IMR-90 (cell line): Measurements from ENCODE around the gene CADM2. TPM values are rescaled to one million over a fixed set of nuclear protein-coding genes. Genes with fewer than 3 reads are reported as not detected.

Source experiments
- ATAC-seq: fragments of 200-7000 bp; cut with Tn5 transposase; 2 replicates; pipeline ENCODE4 v1.9.1; 2020; ENCODE audit warnings: low read depth, mild to moderate bottlenecking, moderate library complexity
- BruUV-seq: library from RNA; stranded (reverse); fragments of 400-500 nt; replicated peaks from 2 replicates; lab custom pipeline; 2021; lab: Mats Ljungman, UMichigan
- CTCF ChIA-PET: fragments of 300-600 bp; formaldehyde crosslinking; extraction: SDS; loops from one replicate; lab custom pipeline; 2021; ENCODE audit warnings: antibody characterized with exemption; lab: Yijun Ruan, JAX
- POLR2A ChIA-PET: fragments of 300-600 bp; sonication (Branson Sonifier 250); formaldehyde crosslinking; loops from one replicate; lab custom pipeline; 2022; ENCODE audit warnings: antibody characterized with exemption; ENCODE audit not compliant: unreplicated experiment; lab: Charles Lee
- DNase-seq: peaks from one replicate; pipeline ENCODE4 v3.0.0; 2013
- H2AFZ ChIP-seq: replicated peaks from 2 replicates; pipeline ENCODE3; 2013; ENCODE audit warnings: low read length, mild to moderate bottlenecking; ENCODE audit not compliant: poor library complexity
- H2AK5ac ChIP-seq: 2 replicates; pipeline ENCODE4 v1.6.1; 2013; ENCODE audit warnings: low read depth, low read length, inconsistent platforms
- H2AK9ac ChIP-seq: replicated peaks from 2 replicates; pipeline ENCODE3; 2013; ENCODE audit warnings: mild to moderate bottlenecking, low read depth, low read length, moderate library complexity; ENCODE audit not compliant: poor library complexity
- H2BK120ac ChIP-seq: 2 replicates; pipeline ENCODE4 v1.6.1; 2013; ENCODE audit warnings: low read depth, low read length, inconsistent platforms
- H2BK15ac ChIP-seq: 3 replicates; pipeline ENCODE4 v1.6.1; 2013; ENCODE audit warnings: low read depth, low read length, inconsistent platforms
- H2BK20ac ChIP-seq: 2 replicates; pipeline ENCODE4 v1.6.1; 2013; ENCODE audit warnings: low read depth, mild to moderate bottlenecking, inconsistent platforms, low read length, moderate library complexity
- H2BK5ac ChIP-seq: 2 replicates; pipeline ENCODE4 v1.6.1; 2013; ENCODE audit warnings: mild to moderate bottlenecking, low read depth, low read length, inconsistent platforms; ENCODE audit not compliant: poor library complexity, severe bottlenecking
- H3K14ac ChIP-seq: replicated peaks from 2 replicates; pipeline ENCODE4 v1.6.1; 2013; ENCODE audit warnings: low read depth, low read length, inconsistent platforms
- H3K18ac ChIP-seq: 2 replicates; pipeline ENCODE4 v1.6.1; 2013; ENCODE audit warnings: low read depth, low read length, control low read depth
- H3K23ac ChIP-seq: 2 replicates; pipeline ENCODE4 v1.6.1; 2013; ENCODE audit warnings: low read depth, low read length, inconsistent platforms
- H3K27ac ChIP-seq: 2 replicates; pipeline ENCODE4 v1.5.1; 2013; ENCODE audit warnings: mild to moderate bottlenecking, control low read depth, low read length; ENCODE audit not compliant: insufficient read depth
- H3K27me3 ChIP-seq: 2 replicates; pipeline ENCODE4 v1.6.1; 2013; ENCODE audit warnings: low read length; ENCODE audit not compliant: control insufficient read depth, insufficient read depth
- H3K36me3 ChIP-seq: 2 replicates; pipeline ENCODE4 v1.6.1; 2013; ENCODE audit warnings: low read length, mixed read lengths; ENCODE audit not compliant: control insufficient read depth, insufficient read depth
- H3K4ac ChIP-seq: 2 replicates; pipeline ENCODE4 v1.6.1; 2013; ENCODE audit warnings: low read depth, low read length, inconsistent platforms
- H3K4me1 ChIP-seq: 2 replicates; pipeline ENCODE4 v1.6.1; 2013; ENCODE audit warnings: low read length, mixed read lengths; ENCODE audit not compliant: control insufficient read depth, insufficient read depth
- H3K4me2 ChIP-seq: 2 replicates; pipeline ENCODE4 v1.6.1; 2013; ENCODE audit warnings: low read depth, mild to moderate bottlenecking, control low read depth, low read length, moderate library complexity
- H3K4me3 ChIP-seq: 2 replicates; pipeline ENCODE4 v1.5.1; 2013; ENCODE audit warnings: low read depth, mild to moderate bottlenecking, control low read depth, low read length, moderate library complexity; ENCODE audit not compliant: insufficient read depth
- H3K56ac ChIP-seq: 2 replicates; pipeline ENCODE4 v1.6.1; 2013; ENCODE audit warnings: low read length, inconsistent platforms; ENCODE audit not compliant: insufficient read depth; ENCODE audit errors: extremely low read depth
- H3K79me1 ChIP-seq, 2 experiments: 2 replicates each; pipeline ENCODE4 v1.6.1; 2013; ENCODE audit warnings: low read length in 2 of 2, inconsistent platforms in 1 of 2, low read depth in 1 of 2
- H3K9ac ChIP-seq: 2 replicates; pipeline ENCODE4 v1.6.1; 2013; ENCODE audit warnings: low read depth, low read length, control low read depth
- H3K9me1 ChIP-seq: 2 replicates; pipeline ENCODE4 v1.6.1; 2013; ENCODE audit warnings: low read length, inconsistent platforms; ENCODE audit not compliant: insufficient read depth
- H3K9me3 ChIP-seq: 2 replicates; pipeline ENCODE4 v1.6.1; 2013; ENCODE audit warnings: low read length; ENCODE audit not compliant: control insufficient read depth, insufficient read depth
- H4K20me1 ChIP-seq: 2 replicates; pipeline ENCODE4 v1.6.1; 2013; ENCODE audit warnings: low read length, inconsistent platforms; ENCODE audit not compliant: insufficient read depth
- H4K5ac ChIP-seq: 2 replicates; pipeline ENCODE4 v1.6.1; 2013; ENCODE audit warnings: mild to moderate bottlenecking, low read depth, low read length, control low read depth
- H4K8ac ChIP-seq, 2 experiments: 2 replicates each; pipeline ENCODE4 v1.6.1; 2013; ENCODE audit warnings: low read depth in 2 of 2, low read length in 2 of 2, control low read depth in 1 of 2, inconsistent platforms in 1 of 2
- H4K91ac ChIP-seq: 2 replicates; pipeline ENCODE4 v1.6.1; 2013; ENCODE audit warnings: low read depth, low read length, inconsistent platforms; ENCODE audit not compliant: insufficient read depth
- BHLHE40 ChIP-seq: fragments of 150-350 bp; IDR thresholded peaks from 2 replicates; pipeline ENCODE4 v1.6.1; 2016; ENCODE audit warnings: mild to moderate bottlenecking, low read depth, low read length
- CEBPB ChIP-seq: IDR thresholded peaks from 2 replicates; pipeline ENCODE4 v1.6.1; 2012; ENCODE audit warnings: low read depth, low read length, improper control_type of control experiment
- WGBS, 2 experiments: methylation state at CpG; one replicate each; pipeline versions ENCODE4 v1.1.5 to v1.1.7; 2013; ENCODE audit warnings: missing lambda C conversion rate in 2 of 2; ENCODE audit not compliant: insufficient read length in 1 of 2; ENCODE audit errors: extremely low coverage in 2 of 2; 5-methylcytosine and 5-hydroxymethylcytosine counted together
- dilution Hi-C: fragments of 300-500 bp; cut with HindIII; formaldehyde crosslinking; loops from one replicate; pipeline ENCODE4 v1.14.3; 2018; ENCODE audit warnings: low sequenced_read_pairs; ENCODE audit not compliant: unreplicated experiment
- in situ Hi-C: fragments of 300-500 bp; cut with MboI; formaldehyde crosslinking; loops from 3 replicates; pipeline ENCODE4 v1.14.3; 2019; ENCODE audit warnings: low sequenced_read_pairs, inconsistent platforms, mixed read lengths
- intact Hi-C: fragments of 100-400 bp; cut with micrococcal nuclease; formaldehyde crosslinking; loops from 2 replicates; pipeline ENCODE4 v1.10.0; 2022
- polyA plus RNA-seq, 3 experiments: library from polyadenylated mRNA; depleted of rRNA; stranded (reverse); fragments of >200 nt; gene quantifications; 2 replicates each; pipeline ENCODE4 v1.2.3, GENCODE V29; 2012; ENCODE audit warnings: low replicate concordance in 1 of 3
- total RNA-seq: library from RNA; depleted of rRNA; stranded (reverse); fragments of >200 nt; gene quantifications from 2 replicates; pipeline ENCODE4 v1.2.3, GENCODE V29; 2012

The CADM2 gene
- total and polyA plus RNA-seq, 2 of the 4 experiments (the other 2 are of a cell fraction): not detected

DNA sequence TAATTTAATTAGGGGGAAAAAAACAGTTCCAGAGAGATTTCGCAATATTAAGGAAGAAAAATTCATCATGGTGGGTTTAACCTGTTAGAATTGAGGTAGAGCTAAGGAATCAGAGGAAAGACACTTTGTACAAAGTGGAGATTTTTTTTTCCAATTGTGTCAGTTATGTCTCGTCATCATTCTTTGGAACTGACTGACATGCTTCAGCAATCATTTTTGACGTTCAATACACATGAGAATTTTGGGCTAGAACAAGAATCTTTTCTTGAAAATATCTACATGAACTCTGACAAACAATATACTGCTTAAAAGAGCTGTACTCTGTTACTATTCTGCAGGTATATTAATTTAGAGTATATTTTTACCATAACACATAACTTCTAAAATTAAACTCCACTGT is 878.6 kb downstream of the CADM2 start:
- H3K56ac ChIP-seq: no peak overlapping the region
- H4K20me1 ChIP-seq: no peaks in the 10 kb centered on the region
- H2AK9ac ChIP-seq: no peak overlapping the region
- no peaks in the 10 kb centered on the region for H3K9me1 ChIP-seq
- H3K23ac ChIP-seq: no peak overlapping the region
- H2BK20ac ChIP-seq: no peak overlapping the region
- H3K9me3 ChIP-seq: no peaks in the 10 kb centered on the region
- ChIA-PET CTCF (no interaction called here), POLR2A (no interaction called here)
- no peak overlapping the region for H2BK15ac ChIP-seq
- no peaks in the 10 kb centered on the region for H3K4me1 ChIP-seq
- WGBS, 2 experiments: no CpG with 5 or more reads among the region's 3 CpGs
- intact Hi-C loops (no loop called here), dilution Hi-C loops (no loop called here), in situ Hi-C loops (no loop called here)
- no peak overlapping the region for H2BK5ac ChIP-seq
- H2BK120ac ChIP-seq: no peak overlapping the region
- no peaks in the 10 kb centered on the region for H3K27me3 ChIP-seq
- H3K79me1 ChIP-seq: no peaks in the 10 kb centered on the region
- no peak overlapping the region for H4K91ac ChIP-seq
- H3K4ac ChIP-seq: no peak overlapping the region
- H2AFZ ChIP-seq: no peak overlapping the region
- BruUV-seq: no TSS peak
- DNase-seq (no peak), ATAC-seq (no peak)
- no peak overlapping the region for H3K4me2 ChIP-seq
- no peak overlapping the region for H2AK5ac ChIP-seq
- H3K36me3 ChIP-seq: no peaks in the 10 kb centered on the region
- H3K27ac ChIP-seq: no peak overlapping the region
- no peak overlapping the region for H3K4me3 ChIP-seq
- H3K9ac ChIP-seq: no peak overlapping the region
- TF ChIP-seq BHLHE40 (no peak), CEBPB (peak; percentile 43; the same call in 1 of the 2 replicates)
- no peak overlapping the region for H3K14ac ChIP-seq
- H4K8ac ChIP-seq: no peak overlapping the region
- H3K18ac ChIP-seq: no peak overlapping the region
- no peak overlapping the region for H4K5ac ChIP-seq
